ENCODE results near the gene VGLL4. TPM values are rescaled to one million over a fixed set of nuclear protein-coding genes. Genes with fewer than 3 reads are reported as not detected.
A peak's percentile ranks its signal among the peaks of the same experiment; 100 is the strongest.
"Not testable (repeated sequence)": the region's sequence is repeated elsewhere in the genome, so short reads cannot be mapped to it uniquely, and the experiment has no call there.

VGLL4 gene
- total RNA-seq: 10 to 100 TPM; 34.2 to 35.5 TPM

GRCh38 chr3:11643605-11644087 lies at the start of gene VGLL4:
Gene VGLL4 (minus strand): TSS chr3:11643915. CDS start chr3:11643518, 397 bp downstream.
- peak within 1 kb of the TSS; percentile 94 for H3K4me3 Mint-ChIP-seq
- POLR2A ChIA-PET: interaction anchor here (1.1 to 1.6 kb wide), 2 partner anchors 19 to 371 kb away, joined by 3 to 6 read pairs; partner anchors contain the start of gene ATG7
- H3K27me3 Mint-ChIP-seq: peaks cover 1% of the 10 kb centered on the region
- peaks cover 30% of the 10 kb centered on the region for H3K4me1 Mint-ChIP-seq
- peak; percentile 71 for DNase-seq
- peak within 1 kb of the TSS; percentile 98 for H3K27ac Mint-ChIP-seq
- peaks cover 24% of the 10 kb centered on the region for H3K36me3 Mint-ChIP-seq (ENCODE audit: low read depth)
- CTCF ChIA-PET: interaction anchor here (0.6 to 1.0 kb wide), 2 partner anchors 15 to 533 kb away, joined by 3 read pairs; no protein-coding TSS in a partner anchor
- no peaks in the 10 kb centered on the region for H3K9me3 Mint-ChIP-seq

- no peaks in the 10 kb centered on the region for H3K36me3 Mint-ChIP-seq (ENCODE audit: low read depth)
- H3K9me3 Mint-ChIP-seq: no peaks in the 10 kb centered on the region
- H3K4me3 Mint-ChIP-seq: no peak overlapping the region
- no peaks in the 10 kb centered on the region for H3K27me3 Mint-ChIP-seq
- DNase-seq: no peak
- H3K4me1 Mint-ChIP-seq: no peaks in the 10 kb centered on the region
- no peak overlapping the region for H3K27ac Mint-ChIP-seq
- ChIA-PET CTCF (interaction anchor here (1.2 kb wide), 1 partner anchor 11 kb away, joined by 4 read pairs; no protein-coding TSS in a partner anchor), POLR2A (no interaction called here)
These were observed 48.8 kb upstream of the VGLL4 start for GRCh38 chr3:11692532-11692813.

- no peak overlapping the region for H3K27ac Mint-ChIP-seq
- H3K4me1 Mint-ChIP-seq: no peaks in the 10 kb centered on the region
- no peak for DNase-seq
- no peaks in the 10 kb centered on the region for H3K36me3 Mint-ChIP-seq (ENCODE audit: low read depth)
- H3K4me3 Mint-ChIP-seq: no peak overlapping the region
- H3K9me3 Mint-ChIP-seq: no peaks in the 10 kb centered on the region
- no peaks in the 10 kb centered on the region for H3K27me3 Mint-ChIP-seq
- CTCF ChIA-PET: interaction anchor here (1.2 kb wide), 2 partner anchors 11 to 18 kb away, joined by 3 to 4 read pairs; no protein-coding TSS in a partner anchor
- POLR2A ChIA-PET: no interaction called here
These were observed 48.2 kb upstream of the VGLL4 start for GRCh38 chr3:11691767-11692531.

- POLR2A ChIA-PET: no interaction called here
- CTCF ChIA-PET: interaction anchor here (0.7 to 1.2 kb wide), 3 partner anchors 12 to 239 kb away, joined by 3 to 4 read pairs (median 3); no protein-coding TSS in a partner anchor
These were observed 47.4 kb upstream of the VGLL4 start for GRCh38 chr3:11690863-11691766.

GRCh38 chr3:11689749-11690148 lies 46.0 kb upstream of the VGLL4 start:
- Mint-ChIP-seq H3K4me1 (no peaks in the 10 kb centered on the region), H3K9me3 (peaks cover 1% of the 10 kb centered on the region), H3K36me3 (ENCODE audit: low read depth) (no peaks in the 10 kb centered on the region), H3K27me3 (no peaks in the 10 kb centered on the region), H3K4me3 (no peak overlapping the region), H3K27ac (no peak overlapping the region)
- ChIA-PET CTCF (no interaction called here), POLR2A (no interaction called here)
- no peak for DNase-seq

More at GRCh38 chr3:11690863-11691766, 47.4 kb upstream of the VGLL4 start:
- no peaks in the 10 kb centered on the region for H3K4me1 Mint-ChIP-seq
- no peak overlapping the region for H3K27ac Mint-ChIP-seq
- DNase-seq: no peak
- H3K9me3 Mint-ChIP-seq: no peaks in the 10 kb centered on the region
- no peaks in the 10 kb centered on the region for H3K36me3 Mint-ChIP-seq (ENCODE audit: low read depth)
- no peak overlapping the region for H3K4me3 Mint-ChIP-seq
- no peaks in the 10 kb centered on the region for H3K27me3 Mint-ChIP-seq

GRCh38 chr3:11684980-11685379 lies 41.3 kb upstream of the VGLL4 start:
- H3K27me3 Mint-ChIP-seq; H3K27ac Mint-ChIP-seq; H3K36me3 Mint-ChIP-seq (ENCODE audit: low read depth); DNase-seq; H3K4me3 Mint-ChIP-seq; H3K4me1 Mint-ChIP-seq; H3K9me3 Mint-ChIP-seq; POLR2A ChIA-PET: not testable (repeated sequence)
- CTCF ChIA-PET: interaction anchor here (0.6 kb wide), 2 partner anchors 21 to 139 kb away, joined by 3 read pairs; no protein-coding TSS in a partner anchor

GRCh38 chr3:11680509-11680908 lies 36.8 kb upstream of the VGLL4 start:
- no peaks in the 10 kb centered on the region for H3K36me3 Mint-ChIP-seq (ENCODE audit: low read depth)
- H3K9me3 Mint-ChIP-seq: peaks cover 4% of the 10 kb centered on the region
- DNase-seq: no peak
- no peaks in the 10 kb centered on the region for H3K27me3 Mint-ChIP-seq
- no peak overlapping the region for H3K27ac Mint-ChIP-seq
- CTCF ChIA-PET: no interaction called here
- POLR2A ChIA-PET: no interaction called here
- no peak overlapping the region for H3K4me3 Mint-ChIP-seq
- no peaks in the 10 kb centered on the region for H3K4me1 Mint-ChIP-seq

GRCh38 chr3:11679964-11680363 lies 36.2 kb upstream of the VGLL4 start:
- Mint-ChIP-seq H3K27me3 (no peaks in the 10 kb centered on the region), H3K4me3 (no peak overlapping the region), H3K4me1 (no peaks in the 10 kb centered on the region), H3K27ac (no peak overlapping the region), H3K36me3 (ENCODE audit: low read depth) (no peaks in the 10 kb centered on the region), H3K9me3 (peaks cover 4% of the 10 kb centered on the region)
- DNase-seq: no peak
- ChIA-PET CTCF (no interaction called here), POLR2A (no interaction called here)

GRCh38 chr3:11672363-11672762 lies 28.6 kb upstream of the VGLL4 start:
- Mint-ChIP-seq H3K27me3 (no peaks in the 10 kb centered on the region), H3K27ac (no peak overlapping the region), H3K9me3 (no peaks in the 10 kb centered on the region), H3K4me3 (no peak overlapping the region), H3K4me1 (peaks cover 3% of the 10 kb centered on the region), H3K36me3 (ENCODE audit: low read depth) (no peaks in the 10 kb centered on the region)
- ChIA-PET POLR2A (no interaction called here), CTCF (interaction anchor here (0.8 kb wide), 1 partner anchor 13 kb away, joined by 3 read pairs; no protein-coding TSS in a partner anchor)
- DNase-seq: no peak

- CTCF ChIA-PET: interaction anchor here (0.6 kb wide), 1 partner anchor 533 kb away, joined by 4 read pairs; no protein-coding TSS in a partner anchor
- Mint-ChIP-seq H3K4me3 (no peak overlapping the region), H3K9me3 (no peaks in the 10 kb centered on the region), H3K4me1 (peaks cover 3% of the 10 kb centered on the region), H3K27ac (no peak overlapping the region), H3K27me3 (no peaks in the 10 kb centered on the region), H3K36me3 (ENCODE audit: low read depth) (no peaks in the 10 kb centered on the region)
- no peak for DNase-seq
- POLR2A ChIA-PET: no interaction called here
These were observed 28.0 kb upstream of the VGLL4 start for GRCh38 chr3:11671648-11672100.

GRCh38 chr3:11668243-11669235 lies 24.8 kb upstream of the VGLL4 start:
- no peak for DNase-seq
- H3K27me3 Mint-ChIP-seq: no peaks in the 10 kb centered on the region
- no peak overlapping the region for H3K27ac Mint-ChIP-seq
- no peak overlapping the region for H3K4me3 Mint-ChIP-seq
- peaks cover 3% of the 10 kb centered on the region for H3K4me1 Mint-ChIP-seq
- H3K36me3 Mint-ChIP-seq (ENCODE audit: low read depth): no peaks in the 10 kb centered on the region
- ChIA-PET POLR2A (no interaction called here), CTCF (no interaction called here)
- H3K9me3 Mint-ChIP-seq: no peaks in the 10 kb centered on the region

GRCh38 chr3:11665331-11665730 lies 21.6 kb upstream of the VGLL4 start:
- Mint-ChIP-seq H3K27me3 (no peaks in the 10 kb centered on the region), H3K9me3 (no peaks in the 10 kb centered on the region), H3K36me3 (ENCODE audit: low read depth) (no peaks in the 10 kb centered on the region), H3K4me1 (no peaks in the 10 kb centered on the region), H3K27ac (no peak overlapping the region), H3K4me3 (no peak overlapping the region)
- POLR2A ChIA-PET: no interaction called here
- no peak for DNase-seq
- CTCF ChIA-PET: no interaction called here

Measured in activated CD4-positive, alpha-beta T cell treated with anti-CD3 and anti-CD28 coated beads, Interleukin-2, amount 10 ng/mL, durations not matched to agents 7 days and 5 days (primary cell).